Tibial nerve (tissue), 4 donors: ENCODE results near the gene DNM3.

Experiments
- EP300 ChIP-seq, 2 donors: sonication (generic); formaldehyde crosslinking; IDR thresholded peaks; one replicate each; pipeline ENCODE4 v1.6.1; 2017; ENCODE audit warnings: antibody characterized with exemption in 2 of 2, mild to moderate bottlenecking in 1 of 2
- TF ChIP-seq, protein P1 (sequence below), 5 experiments: fragments of 200-600 bp in 3 of 5; fragments of 450-650 bp in 2 of 5; sonication (generic) in 3 of 5; IDR thresholded peaks; one replicate each; pipeline ENCODE4 v1.5.1; 2016 to 2019; ENCODE audit warnings: antibody characterized with exemption in 5 of 5, mild to moderate bottlenecking in 3 of 5, moderate library complexity in 2 of 5

DNA sequence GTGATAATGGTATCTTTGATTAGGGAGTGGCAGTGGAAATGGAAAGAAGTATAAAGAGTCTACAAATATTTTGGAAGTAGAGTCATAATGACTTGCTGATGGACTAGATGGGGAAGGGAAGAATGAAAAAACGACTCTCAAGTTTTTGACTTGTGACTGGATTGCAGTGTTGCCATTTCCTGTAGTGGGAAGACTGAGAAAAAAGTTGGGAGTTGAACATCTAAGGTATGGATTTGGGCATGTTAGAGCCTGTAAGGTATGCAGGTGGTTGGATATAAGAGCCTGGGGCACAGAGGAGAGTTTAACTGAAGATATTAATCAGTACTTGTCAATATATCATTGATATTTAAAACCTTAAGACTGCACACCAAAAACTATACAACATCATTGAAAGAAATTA lies 19.4 kb downstream of the DNM3 start:
- TF ChIP-seq, protein P1, sequence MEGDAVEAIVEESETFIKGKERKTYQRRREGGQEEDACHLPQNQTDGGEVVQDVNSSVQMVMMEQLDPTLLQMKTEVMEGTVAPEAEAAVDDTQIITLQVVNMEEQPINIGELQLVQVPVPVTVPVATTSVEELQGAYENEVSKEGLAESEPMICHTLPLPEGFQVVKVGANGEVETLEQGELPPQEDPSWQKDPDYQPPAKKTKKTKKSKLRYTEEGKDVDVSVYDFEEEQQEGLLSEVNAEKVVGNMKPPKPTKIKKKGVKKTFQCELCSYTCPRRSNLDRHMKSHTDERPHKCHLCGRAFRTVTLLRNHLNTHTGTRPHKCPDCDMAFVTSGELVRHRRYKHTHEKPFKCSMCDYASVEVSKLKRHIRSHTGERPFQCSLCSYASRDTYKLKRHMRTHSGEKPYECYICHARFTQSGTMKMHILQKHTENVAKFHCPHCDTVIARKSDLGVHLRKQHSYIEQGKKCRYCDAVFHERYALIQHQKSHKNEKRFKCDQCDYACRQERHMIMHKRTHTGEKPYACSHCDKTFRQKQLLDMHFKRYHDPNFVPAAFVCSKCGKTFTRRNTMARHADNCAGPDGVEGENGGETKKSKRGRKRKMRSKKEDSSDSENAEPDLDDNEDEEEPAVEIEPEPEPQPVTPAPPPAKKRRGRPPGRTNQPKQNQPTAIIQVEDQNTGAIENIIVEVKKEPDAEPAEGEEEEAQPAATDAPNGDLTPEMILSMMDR (IDR thresholded peaks at IDR 0.05): no peak
- no peak for TF ChIP-seq EP300 (IDR thresholded peaks at IDR 0.05)
